Stimulated activated CD8-positive, alpha-beta memory T cell treated with anti-CD3 and anti-CD28 coated beads, Interleukin-7, amount 100 ng/mL, for 24 hours (primary cell): ENCODE results near the gene PAXIP1.
A peak's percentile ranks its signal among the peaks of the same experiment; 100 is the strongest.
"Not testable (repeated sequence)": the region's sequence is repeated elsewhere in the genome, so short reads cannot be mapped to it uniquely, and the experiment has no call there.

ENCODE experiments used
- DNase-seq: peaks from one replicate; pipeline ENCODE4 v3.0.0-alpha.2; 2020; ENCODE audit warnings: low read depth

The PAXIP1 gene

DNA sequence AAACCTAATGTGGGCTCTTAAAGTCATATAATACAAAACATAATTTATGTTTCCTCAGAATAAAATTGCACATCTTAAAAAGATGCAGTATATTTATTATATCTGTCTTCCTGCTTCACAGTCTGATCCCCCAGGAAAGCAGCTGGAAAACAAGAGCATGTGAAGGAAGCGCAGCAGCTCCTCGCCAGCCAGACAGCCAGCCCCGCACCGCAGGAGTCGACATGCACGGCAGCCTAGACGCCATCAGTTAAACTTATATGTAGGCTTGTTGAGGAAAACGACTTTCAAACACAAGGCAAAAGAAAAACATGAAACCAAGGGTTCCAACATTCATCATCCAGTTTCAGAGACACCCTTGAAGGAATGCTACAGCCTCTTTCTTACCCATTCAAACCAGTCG is 59.0 kb downstream of the PAXIP1 start:
- no peak for DNase-seq

DNA sequence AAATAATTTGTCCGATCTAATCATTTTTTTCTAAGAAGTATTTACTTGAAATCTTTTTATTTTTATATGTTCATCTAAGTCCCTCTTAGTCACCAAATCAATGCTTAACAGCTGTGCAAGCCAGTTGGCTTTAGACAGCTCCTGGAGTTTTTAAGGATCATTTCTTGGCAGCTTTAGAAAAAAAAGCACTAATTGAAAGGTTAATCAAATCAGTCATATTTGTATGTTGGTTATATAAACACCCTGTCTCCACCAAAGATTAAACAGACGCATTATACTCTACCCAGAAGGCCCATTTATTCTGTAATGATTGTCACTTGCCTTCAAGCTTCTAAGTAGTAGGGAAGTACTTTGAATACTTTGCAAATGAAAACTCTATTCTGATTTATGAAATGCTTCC is 60.2 kb downstream of the PAXIP1 start:
- no peak for DNase-seq

DNA sequence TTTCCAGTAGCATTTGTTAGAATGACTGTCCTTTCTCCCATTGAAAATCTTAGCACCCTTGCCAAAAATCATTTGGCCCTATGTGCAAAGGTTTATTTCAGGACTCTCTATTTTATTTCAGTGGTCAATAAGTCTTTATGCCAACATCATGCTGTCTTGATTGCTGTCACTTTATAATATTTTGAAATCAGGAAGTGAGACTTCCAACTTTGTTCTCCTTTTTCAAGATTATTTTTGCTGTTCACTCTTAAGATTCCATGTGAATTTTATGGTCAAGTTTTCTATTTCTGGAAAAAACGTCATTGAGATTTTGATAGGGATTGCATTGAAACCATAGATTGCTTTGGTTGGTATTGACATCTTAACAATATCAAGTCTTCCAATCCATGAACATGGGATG is 65.1 kb downstream of the PAXIP1 start:
- no peak for DNase-seq

DNA sequence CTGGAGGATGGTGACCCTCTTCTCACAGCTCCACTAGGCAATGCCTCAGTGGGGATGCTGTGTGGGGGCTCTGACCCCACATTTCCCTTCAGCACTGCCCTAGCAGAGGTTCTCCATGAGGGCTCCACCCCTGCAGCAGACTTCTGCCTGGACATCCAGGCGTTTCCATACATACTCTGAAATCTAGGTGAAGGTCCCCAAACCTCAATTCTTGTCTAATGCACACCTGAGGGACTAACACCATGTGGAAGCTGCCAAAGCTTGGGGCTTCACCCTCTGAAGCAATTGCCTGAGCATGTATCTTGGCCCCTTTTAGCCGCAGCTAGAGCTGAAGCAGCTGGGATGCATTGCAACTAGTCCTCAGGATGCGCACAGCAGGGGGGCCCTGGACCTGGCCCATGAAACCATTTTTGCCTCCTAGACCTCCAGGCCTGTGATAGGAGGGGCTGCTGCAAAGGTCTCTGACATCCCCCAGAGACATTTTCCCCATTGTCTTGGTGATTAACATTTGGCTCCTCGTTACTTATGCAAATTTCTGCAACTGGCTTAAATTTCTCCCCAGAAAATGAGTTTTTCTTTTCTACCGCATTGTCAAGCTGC is 68.5 kb downstream of the PAXIP1 start:
- DNase-seq: not testable (repeated sequence)

DNA sequence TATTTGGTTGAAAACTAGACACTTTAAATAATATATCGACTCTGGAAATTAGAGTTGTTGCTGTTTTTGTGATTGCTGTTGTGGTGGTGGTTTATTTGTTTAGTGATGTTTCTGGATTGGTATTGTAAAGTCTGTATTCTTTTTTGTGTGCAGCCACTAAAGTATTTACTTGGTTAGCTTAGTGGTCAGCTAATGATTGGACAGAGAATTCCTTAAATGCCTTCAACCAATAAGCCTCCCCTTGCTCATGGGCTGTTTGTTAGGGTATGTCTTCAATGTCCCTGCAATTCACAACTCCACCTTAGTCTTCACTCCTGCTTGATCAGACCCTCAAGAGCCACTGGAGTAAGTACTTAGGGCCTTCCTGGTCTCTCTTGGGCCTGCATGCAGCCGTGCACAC is 71.0 kb downstream of the PAXIP1 start:
- no peak for DNase-seq

DNA sequence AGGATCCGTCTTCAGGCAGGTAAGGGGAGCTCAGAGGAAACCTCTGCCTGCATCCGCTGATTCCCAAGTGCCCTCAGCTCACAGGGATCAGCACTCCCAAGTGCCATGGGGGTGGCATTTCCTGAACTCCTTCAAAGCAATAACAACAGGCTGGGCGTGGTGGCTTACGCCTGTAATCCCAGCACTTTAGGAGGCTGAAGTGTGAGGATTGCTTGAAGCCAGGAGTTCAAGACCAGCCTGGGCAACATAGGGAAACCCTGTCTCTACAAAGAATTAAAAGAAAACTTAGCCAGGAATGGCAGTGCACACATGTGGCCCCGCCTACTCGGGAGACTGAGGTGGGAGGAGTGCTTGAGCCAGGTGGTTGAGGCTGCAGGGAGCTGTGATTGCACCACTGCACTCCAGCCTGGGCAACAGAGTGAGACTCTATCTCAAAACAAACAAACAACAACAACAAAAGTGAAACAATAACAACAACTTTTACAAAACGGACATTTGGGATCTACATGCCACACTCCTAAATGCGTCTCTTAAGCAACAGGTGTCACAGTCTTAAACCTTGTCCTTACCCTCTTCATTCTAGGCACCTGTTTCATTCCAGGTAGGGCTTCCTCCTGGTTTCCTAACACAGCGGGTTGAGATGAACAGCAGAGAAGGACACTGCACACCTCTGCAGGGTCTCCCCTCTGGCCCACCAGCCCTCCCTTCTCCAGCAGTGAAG is 73.8 kb downstream of the PAXIP1 start:
- no peak for DNase-seq

DNA sequence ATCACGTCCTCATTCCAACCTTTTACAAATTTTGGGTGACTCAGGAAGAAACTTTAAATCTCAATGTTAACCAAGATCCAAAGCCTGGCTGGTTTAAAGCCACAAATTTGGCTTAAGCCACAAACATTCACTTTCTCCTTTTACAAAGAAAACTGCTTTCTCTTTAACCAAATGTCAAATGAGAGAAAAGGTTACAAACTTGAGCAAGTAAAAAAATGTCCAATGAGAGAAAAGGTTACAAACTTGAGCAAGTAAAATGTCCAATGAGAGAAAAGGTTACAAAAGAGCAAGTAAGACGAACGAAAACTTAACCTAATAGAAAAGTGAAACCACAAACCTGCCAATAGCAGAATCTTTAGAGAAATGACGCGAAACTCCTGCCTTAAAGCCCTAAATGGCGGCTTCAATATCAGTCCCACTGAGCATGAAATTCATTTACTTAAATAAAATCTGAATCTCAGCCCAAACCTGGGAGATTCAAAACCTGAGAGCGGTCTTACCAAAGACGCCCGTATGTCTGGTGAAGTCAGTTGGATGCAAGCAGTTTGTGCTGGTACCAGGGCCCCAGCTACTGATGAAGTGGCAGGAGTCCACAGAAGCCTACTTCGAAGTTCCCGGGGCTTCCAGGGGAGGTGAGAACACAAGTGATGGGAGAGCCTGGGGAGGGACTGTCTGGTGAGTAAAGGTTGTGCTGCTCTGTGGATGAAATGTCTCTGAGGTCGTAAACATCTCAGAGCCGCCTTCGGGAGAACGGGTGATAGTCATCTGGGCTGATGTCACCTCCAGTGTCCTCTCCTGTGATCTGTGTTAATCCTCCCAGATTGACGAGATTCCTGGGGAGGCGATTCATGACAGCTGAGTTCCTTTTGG is 74.6 kb downstream of the PAXIP1 start:
- DNase-seq: no peak

DNA sequence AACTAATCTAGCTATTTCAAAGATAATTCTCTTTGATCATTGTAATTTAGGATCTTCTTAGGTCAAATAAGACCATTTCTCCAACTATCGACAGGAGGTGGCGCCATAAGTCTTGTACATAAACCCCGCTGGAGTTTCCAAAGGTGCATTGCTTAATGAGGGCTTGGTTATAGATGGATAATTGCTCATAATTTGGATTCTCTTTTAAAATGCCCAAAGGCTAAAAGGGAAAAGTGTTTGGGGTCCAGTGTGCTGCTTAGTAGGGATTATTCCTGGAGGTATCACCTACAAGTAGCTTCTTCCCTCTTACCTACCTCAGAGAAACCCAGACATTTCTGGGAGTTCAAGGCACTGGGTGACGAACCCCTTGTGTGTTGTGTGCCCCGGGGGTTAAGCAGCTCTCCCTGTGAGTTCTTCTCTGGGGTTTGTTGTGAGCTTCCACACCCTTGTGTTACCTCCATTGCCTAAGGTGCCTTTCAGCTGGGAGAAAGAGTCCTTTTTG is 75.2 kb downstream of the PAXIP1 start:
- peak; percentile 51 for DNase-seq

DNA sequence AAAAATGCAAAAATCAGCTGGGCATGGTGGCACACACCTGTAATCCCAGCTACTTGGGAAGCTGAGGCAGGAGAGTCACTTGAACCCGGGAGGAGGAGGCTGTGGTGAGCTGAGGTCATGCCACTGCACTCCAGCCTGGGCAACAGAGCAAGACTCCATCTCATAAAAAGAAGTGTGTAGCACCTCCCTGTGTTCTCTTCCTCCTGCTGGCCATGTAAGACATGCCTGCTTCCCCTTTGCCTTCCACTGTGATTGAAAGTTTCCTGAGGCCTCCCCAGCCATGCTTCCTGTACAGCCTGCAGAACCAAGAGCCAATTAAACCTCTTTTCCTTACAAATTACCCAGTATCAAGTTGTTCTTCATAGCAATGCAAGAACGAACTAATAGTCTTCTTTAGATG is 80.5 kb downstream of the PAXIP1 start:
- not testable (repeated sequence) for DNase-seq

DNA sequence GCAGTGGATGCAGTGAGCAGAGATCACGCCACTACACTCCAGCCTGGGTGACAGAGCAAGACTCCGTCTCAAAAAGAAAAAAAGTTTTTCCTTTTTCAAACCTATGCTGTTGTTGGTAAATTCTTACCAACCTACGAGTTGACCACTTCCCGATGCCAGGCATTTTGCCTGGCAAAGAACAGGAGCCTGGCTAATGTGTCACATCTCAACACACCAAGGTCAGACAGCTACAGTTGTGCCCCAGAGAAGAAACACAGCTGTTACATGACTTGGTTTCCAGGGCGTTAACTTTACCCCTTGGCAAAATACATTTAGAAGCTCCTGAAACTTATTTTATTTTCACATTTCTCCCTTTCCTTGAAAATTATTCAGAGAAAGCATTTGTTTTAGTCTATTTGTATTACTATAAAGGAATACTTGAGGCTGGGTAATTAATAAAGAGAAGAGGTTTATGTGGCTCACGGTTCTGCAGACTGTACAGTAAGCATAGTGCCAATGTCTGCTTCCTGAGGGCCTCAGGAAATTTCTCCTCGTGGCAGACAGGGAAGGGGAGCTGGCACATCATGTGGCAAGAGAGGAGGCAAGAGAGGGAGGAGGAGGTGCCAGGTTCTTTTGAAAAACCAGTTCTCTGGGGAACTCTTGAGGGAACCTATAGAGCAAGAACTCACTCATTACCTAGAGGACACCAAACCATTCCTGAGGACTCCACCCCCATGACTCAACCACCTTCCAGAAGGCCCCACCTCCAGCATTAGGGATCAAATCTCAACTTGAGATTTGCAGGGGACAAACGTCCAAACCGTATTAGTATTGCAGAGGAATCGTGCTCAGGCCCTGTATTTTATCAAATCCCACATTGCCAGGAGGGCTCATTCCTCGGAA is 83.3 kb downstream of the PAXIP1 start:
- no peak for DNase-seq

DNA sequence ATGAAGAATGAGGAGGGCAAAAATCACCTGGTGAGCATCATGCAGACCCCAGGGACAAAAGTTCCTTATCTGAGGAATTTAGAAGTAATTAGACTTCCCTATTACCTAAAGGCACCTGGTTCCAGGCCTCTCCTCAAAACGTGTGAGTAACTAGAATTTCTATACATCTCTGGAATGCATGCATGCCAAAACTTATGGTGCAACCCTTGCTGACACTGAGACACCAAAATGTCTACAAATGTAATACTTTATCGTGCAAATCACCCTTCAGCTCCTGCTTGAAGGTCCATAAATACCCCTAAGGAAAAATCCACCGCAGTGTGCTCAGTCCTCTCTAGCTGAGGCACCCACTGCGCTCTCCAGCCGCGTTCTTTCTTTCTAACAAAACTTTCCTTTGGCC is 84.2 kb downstream of the PAXIP1 start:
- DNase-seq: no peak

DNA sequence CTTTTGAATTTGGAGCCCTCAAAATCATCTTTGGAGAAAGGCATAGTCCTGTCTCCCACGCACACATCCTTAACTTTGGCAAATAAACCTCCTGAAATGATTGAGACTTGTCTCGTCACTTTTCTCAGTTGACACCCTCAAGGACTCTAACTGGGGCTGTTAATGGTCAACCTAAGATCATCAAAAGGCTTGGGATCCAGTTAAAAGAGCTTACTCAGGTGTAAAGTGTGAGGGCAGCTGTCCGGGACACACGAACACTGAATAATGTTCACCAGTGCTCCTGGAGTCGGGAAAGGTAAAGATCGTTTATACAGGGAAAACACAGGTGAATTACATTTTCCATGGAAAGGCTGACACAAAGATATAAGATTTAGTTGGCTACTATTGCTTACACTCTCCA is 84.7 kb downstream of the PAXIP1 start:
- DNase-seq: no peak

DNA sequence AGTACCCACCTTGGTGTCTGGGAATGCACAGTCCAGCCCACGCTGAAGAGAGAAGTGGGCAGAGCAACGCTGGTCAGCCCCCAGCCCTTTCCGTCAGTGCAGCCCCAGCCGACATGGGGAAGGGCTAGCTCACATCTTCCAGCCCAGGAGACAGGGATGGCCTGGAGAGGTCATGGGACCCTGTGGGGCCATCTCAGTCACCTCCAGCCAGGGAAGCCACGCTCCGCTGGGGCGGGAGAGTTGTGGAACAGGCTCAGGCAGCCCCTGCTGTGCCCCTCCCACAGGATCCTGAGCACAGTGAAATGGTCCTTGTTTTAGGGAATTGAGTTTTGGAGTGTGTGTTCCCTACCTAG is 85.1 kb downstream of the PAXIP1 start:
- no peak for DNase-seq

DNA sequence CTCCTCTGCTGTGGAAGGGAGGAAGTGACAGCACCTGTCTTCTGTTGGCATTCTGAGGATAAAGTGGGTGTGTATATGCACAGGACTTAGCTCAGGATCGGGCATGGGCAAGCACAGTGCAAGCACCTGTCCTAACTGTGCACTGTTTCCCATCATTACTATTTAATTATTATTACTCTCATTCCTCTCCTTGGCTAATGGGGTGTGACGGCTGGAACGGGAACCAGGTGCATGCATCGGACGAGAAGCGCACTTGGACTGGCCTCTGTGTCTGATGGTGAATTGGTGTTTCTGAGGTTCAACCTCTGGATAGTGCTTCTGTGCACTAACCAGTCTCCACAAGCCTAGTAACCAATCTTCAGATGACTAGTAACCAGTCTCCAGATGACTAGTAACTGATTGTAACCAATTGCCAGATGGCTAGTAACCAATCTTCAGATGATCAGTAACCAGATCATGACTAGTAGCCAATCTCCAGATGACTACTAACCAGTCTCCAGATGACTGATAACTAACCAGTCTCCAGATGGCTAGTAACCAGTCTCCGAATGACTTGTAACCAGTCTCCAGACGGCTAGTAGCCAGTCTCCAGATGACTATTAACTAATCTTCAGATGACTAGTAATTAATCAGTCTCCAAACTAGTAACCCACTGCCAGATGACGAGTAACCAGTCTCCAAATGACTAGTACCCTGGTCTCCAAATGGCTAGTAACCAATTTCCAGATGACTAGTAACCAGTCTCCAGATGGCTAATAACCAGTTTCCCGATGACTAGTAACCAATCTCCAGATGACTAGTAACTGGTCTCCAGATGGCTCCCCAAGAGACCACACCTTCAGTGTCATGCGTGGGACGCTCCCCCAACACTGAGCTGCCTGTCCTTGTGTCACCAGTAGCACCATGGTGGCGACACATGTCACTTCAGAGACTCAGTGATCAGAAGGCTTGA is 85.8 kb downstream of the PAXIP1 start:
- DNase-seq: no peak

DNA sequence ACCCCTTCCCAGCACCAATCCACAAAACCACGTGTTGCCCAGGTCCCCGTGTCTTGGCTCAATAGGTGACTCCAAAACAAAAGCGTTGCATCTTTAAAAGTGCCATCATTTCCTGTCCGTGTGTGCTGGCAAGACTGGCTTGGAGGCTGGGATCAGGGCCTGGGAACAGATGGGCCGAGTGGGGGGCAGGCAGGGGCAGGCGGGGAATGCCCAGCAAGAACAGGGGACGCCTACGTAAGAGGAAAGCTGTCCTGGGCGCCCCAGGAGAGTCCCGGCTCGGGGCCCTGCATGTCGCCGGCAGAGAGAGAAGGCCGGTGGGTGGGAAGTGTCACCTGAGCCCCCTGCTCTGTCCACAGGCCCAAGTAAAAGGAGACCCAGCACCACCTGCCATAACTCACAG is 86.5 kb downstream of the PAXIP1 start:
- DNase-seq: no peak

DNA sequence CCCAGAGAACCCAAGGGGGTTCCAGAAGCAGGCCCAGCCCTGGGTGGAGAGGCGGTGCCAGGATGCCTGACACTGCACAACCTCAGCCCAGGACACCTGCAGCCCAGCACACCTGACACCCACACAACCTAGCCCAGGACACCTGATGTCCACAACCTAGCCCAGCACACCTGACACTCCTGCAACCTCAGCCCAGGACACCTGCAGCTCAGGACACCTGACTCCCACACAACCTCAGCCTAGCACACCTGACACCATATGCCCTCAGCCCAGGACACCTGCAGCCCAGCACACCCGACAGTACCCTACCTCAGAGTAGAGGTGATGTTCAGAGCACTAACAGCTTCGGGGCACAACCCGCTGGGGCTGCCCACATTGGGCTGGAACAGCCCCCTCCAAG is 87.3 kb downstream of the PAXIP1 start:
- DNase-seq: no peak

DNA sequence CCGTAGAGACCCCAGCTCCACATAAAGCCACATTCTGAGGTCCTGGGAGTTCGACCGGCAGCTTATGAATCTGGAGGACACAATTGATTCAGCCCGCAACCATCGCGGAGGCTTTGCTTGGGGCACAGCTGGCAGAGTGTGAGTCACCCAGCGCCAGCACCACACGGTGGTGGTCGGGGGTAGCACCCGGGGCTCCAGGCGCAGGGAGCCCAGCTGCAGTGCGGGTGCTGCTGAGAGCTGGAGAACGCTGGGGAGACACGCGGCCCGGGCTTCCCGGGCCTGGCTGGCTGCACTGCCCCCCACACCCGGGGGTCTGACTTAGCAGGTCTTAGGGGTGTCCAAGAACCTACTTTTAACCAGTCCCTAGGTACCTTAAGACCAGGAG is 87.9 kb downstream of the PAXIP1 start:
- no peak for DNase-seq

DNA sequence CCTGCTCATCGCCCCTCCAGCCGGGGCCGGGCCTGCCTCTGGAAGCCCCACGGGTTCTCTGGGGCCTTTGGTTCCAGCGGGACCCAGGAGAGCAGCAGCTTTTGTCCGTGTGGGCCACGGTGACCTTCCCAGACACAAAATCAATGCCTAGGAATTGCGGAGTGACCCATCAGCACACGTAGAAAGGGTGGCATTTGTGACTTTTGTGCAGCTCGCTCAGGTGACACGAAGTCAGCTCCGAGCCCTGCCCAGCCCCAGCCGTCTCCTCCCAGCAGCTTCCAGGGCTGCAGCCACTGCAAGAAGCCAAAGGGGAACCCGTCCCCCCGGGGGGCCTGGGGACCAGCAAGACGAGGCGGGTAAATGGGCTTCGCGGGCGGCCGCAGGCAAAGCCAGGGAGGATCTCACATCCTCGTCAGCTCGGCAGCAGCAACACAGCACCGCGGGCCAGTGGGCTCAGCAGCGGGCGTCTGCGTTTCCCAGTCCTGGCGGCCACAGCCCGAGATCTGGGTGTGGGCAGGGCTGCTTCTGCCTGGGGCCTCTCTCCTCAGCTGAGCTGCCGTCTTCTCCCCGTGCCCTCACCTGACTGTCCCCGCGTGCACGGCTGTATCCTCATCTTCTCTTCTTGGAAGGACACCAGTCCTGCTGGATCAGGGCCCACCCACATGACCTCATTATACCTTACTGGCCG is 88.5 kb downstream of the PAXIP1 start:
- DNase-seq: no peak

DNA sequence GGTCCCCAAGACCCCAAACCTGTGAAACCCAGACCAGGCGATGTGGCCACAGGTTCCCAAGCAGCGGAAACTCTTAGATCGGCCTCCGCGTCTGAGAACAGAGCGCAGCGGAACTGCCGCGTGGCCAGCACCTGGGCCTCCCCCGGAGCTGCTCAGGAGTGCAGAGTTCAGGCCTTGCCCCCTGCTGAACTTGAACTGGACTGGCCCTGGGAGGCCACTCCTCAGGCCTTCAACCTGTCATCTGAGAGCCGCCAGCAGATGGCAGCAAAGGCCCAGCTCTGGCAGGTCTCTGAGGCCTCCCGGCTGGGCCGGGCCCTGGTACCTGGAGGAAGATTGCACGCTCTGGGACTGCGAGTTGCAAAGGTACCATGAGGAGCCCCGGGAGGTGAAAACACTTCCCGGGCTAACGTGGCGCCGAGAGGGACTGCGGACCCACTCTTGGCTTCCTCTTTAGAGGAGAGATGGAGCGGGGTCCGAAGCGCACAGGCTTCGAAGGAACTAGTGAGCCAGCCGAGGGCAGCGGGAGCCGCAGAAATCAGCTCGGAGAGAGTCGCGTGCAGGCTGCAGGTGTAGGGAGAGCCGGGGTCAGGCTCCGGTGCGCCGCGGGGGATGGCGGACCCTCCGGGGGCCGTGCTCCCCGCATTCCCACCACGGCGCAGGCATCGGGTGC is 89.2 kb downstream of the PAXIP1 start:
- peak; percentile 89 for DNase-seq
